Stromal cell of bone marrow (primary cell): ENCODE data around the gene CYLD.

Source experiments
- DNase-seq: peaks from one replicate; pipeline ENCODE4 v3.0.0-alpha.2; 2012; ENCODE audit warnings: low read depth

Gene CYLD

DNA sequence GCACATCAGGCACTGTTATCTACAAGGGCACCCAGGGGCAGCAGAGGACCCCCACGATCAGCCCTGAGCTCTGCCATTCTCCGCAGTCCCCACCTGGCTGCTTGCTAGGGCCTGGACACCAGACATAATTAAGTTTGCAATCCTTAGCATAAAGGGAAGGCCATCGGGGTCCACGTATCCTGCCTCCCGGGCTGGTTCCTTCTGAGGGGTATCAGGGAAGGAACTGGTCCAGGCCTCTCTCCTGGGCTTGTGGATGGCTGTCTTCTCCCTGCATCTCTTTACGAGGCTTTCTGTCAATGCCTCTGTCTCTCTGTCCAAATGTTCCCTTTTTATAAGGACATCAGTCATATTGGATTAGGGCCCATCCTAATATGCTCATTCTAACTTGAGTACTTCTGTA, 77.8 kb downstream of the CYLD start:
- DNase-seq = no peak

DNA sequence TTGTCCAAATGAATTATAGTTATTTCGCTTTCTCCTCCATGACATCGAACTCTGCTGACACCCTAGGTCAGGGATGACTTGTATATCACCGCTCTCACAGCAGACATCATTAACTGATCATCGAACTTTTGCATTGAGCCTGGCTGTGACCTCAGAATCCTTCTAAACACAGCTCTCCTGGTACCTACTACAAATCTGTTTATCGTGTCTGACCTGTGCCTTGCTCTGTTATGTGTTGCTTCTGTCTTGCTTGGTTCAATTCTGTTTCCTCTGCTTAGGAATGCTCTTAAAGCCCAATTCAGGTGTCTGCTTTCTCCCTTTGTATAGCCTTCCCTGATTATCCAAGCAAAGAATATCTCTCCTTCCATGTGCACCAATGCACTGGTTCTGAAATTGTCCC, 78.3 kb downstream of the CYLD start:
- no peak for DNase-seq

- no peak for DNase-seq
Measured at GRCh38 chr16:50821586-50821985, 79.7 kb downstream of the CYLD start.

DNA sequence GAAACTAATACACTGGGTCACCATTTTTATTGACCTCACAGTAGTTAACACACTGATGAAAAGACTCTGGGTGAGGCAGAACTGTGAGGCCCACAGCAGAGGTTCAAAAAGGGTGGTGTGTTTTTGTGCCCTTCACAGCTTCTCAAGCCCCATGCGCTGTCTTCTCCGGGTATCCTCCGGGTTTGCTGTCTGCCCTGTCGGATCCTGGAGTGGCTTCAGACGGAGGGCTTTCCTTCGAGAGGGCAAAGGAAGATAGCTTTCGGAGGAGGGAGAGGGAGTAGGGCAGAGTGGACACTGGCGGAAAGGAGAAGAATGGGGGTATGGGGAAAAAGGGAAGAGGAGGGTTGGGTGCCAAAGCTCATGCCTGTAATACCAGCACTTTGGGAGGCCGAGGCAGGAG, 80.8 kb downstream of the CYLD start:
- DNase-seq = no peak

DNA sequence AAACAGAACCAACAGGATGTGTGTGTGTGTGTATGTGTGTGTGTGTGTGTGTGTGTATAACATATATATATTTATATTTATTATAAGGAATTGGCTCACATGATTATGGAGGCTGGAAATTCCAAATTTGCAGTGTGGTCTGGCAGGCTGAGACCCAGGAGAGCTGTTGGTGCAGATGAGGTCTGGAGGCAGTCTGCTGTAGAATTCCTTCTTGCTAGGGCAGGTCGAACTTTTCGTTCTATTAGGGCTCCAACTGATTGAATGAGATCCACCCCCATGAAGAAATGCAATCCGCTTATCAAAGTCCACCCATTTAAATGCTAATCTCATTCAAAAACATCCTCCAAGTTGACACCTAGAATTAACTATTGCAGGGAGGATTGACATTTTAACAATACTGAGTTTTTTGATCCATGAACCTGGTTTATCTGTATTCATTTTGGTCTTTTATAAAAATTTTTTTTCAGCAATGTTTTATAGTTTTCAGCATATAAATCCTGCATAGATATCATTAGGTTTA, 85.0 kb downstream of the CYLD start:
- DNase-seq = no peak

GRCh38 chr16:50828164-50828702, 86.3 kb downstream of the CYLD start:
- DNase-seq = no peak

GRCh38 chr16:50830698-50831097, 88.8 kb downstream of the CYLD start:
- no peak for DNase-seq

- no peak for DNase-seq
Measured at GRCh38 chr16:50831751-50832150, 89.9 kb downstream of the CYLD start.

DNA sequence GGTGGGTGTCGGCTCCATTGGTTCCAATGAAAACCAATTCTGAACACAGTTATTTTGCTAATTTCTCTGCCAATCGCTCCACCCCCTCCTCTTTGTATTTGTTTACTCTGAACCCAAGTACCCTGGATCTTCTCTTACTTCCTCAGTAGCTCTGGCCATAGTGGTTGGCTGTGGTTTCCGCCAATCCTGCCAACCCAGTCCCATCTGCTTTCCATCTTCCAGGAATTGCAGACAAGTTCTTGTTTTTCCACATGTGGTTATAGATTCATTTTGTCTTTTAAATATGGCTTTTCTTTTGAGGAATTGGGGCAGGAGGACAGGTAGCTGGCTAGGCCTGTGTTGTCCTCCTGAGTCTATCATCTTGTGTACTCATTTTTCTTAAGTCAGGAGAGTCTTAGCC, 92.0 kb downstream of the CYLD start:
- DNase-seq = no peak

GRCh38 chr16:50834701-50835100, 92.8 kb downstream of the CYLD start:
- DNase-seq = no peak

GRCh38 chr16:50835358-50836060, 93.6 kb downstream of the CYLD start:
- no peak for DNase-seq

DNA sequence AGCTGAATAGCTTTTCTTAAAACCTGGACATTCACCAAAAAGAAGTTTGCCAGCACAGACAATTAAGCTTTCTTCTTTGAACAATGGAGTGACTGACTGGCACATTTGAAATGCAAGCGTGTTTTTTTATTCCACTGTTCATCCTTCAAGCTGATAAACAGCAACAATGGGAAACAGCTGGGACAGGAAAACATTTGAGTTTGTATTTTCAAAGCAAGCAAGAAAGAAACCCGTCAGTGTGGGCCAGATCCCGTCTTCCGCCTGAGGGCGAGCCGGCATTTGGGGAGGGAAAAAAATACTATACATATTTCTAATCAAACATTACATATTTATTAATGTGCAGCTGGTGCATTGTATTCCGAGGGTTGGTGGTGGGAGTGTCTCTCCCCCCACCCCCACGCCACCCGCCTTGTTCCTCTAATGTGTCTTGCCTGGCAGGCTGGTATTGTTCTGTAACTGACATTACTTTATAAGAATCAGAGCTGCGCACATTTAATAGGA, 94.3 kb downstream of the CYLD start:
- no peak for DNase-seq

DNA sequence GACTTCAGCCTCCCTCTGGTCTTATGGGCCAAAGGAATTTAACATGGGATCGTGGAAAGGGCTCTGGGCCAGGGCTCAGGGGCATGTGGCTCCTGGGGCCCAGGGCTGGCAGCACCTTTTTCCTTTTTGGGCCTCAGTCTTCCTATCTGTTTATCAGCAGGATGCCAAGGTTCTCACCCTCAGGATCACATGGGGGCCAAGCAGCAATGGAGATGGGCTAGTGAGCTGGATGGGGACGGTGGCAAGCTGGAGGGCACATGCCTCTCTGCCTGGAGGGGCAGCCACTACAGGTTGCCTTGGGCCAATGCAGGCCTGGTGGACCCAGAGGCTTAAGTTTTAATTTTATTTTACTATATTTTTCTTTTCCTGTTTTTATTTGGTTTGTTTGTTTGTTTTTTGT, 95.4 kb downstream of the CYLD start:
- no peak for DNase-seq

GRCh38 chr16:50838165-50838564, 96.3 kb downstream of the CYLD start:
- no peak for DNase-seq

DNA sequence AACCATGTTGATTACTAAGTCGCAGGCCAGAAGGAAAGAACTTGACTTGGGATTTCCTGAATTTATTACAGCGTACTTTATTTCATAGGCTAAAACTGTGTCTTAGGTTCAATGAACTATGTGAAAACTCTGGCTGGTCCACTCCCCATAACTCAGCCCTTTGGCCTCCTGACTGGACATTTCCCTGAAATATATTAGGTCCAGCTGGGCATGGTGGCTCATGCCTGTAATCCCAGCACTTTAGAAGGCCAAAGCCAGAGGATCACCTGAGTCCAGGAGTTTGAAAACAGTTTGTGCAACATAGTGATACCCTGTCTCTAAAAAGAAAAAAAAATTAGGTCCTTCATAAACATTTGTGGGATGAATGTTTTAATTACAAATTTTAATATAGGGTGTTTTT, 97.0 kb downstream of the CYLD start:
- no peak for DNase-seq

GRCh38 chr16:50839356-50839755, 97.5 kb downstream of the CYLD start:
- no peak for DNase-seq

DNA sequence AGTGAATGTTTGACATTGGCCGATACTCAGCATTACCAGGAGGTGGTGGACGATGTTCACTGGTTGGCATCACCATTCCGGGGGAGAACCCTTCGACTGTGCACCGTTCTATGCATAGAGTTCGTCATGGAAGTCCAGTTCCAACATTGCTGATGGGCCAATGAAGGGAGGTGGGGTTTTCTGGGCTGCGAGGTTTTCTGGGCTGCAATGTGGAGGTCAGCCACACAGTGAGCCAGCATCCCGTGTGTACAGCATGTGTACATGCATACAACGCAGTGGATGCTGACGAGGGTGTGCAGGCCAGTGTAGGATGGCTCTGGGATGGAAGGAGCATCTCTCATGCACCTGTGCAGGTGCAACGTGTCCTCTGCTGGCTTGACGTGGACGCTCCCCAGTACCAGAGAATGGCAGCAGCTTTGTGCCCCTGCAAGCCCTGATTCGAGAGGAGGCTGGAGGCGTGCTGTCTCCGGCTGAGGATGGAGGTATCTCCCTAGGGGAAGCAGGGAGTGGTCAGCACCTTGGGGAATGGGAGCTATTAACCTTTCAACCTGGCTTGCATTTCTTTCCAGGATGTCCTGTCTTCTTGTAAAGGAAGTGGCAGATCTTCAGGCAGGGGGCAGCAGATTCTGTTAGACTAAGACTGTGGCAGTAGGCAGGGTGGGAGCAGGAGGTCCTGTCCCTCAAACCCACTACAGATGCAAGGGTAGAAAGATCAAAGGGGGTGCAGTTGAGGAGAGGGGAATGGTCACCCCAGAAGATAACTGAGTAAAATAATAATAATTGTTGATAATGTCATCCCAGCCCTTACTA, 98.2 kb downstream of the CYLD start:
- DNase-seq = no peak

GRCh38 chr16:50841081-50841886, 99.4 kb downstream of the CYLD start:
- no peak for DNase-seq

GRCh38 chr16:50842013-50842505, 100.2 kb downstream of the CYLD start:
- no peak for DNase-seq

DNA sequence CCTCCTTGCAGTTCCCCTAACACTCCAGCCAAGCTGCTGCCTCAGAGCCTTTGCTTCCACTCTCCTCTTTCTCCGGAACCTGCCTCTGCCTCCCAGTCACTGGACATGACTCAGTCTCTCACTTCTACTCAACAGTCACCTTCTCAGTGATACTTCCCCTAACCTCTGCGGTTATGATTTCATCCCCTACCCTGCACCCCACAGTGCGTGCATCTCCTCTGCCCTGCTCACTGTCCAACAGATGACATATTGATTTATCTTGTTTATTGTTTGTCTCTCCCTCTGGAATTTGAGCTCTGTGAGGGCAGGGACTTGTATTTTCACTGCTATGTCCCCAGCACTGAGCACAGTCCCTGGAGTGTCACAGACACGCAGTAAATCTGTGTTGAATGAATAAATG, 100.7 kb downstream of the CYLD start:
- DNase-seq = no peak

DNA sequence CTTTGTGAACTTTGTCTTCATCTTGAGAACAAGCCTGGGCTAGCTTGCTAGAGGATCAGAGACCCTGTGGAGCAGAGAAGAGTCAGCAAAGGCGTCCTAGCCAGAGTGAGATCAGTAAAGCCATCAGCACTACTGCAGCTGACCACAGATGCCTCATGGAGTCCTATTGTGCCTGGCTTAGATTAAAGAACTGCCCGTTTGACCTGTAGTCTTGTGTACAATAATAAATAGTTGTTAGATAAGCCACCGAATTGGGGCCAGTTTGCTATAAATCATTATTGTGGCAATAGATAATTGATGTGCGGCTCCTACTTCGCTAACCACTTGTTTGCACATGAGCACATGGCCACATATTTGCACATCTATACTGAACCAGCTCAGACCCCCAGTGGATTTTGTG, 103.0 kb downstream of the CYLD start:
- DNase-seq = no peak

- no peak for DNase-seq
Measured at GRCh38 chr16:50845296-50845695, 103.4 kb downstream of the CYLD start.
